ENCODE results near the gene HNMT.
"Not testable (repeated sequence)": the region's sequence is repeated elsewhere in the genome, so short reads cannot be mapped to it uniquely, and the experiment has no call there.

The HNMT gene

DNA sequence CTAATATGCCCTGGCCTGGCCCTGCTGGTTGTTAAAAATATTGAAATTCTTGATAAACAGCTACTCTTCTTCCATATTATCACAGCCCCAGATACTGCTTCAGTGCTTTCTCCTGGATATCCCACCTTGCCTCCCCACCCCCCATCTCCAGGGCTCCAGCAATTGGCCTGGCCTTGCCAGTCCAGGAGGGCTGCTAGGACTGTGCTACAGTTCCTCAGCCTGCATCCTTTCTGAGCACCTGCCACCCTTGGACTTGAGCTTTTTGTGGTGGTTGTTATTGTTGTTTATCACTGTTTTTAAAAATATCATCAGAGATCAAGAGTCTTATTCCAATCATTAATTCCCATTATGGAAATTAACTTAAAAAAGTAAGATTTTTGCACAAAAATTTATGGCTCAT lies 13.5 kb downstream of the HNMT start:
- DNase-seq, result no peak

DNA sequence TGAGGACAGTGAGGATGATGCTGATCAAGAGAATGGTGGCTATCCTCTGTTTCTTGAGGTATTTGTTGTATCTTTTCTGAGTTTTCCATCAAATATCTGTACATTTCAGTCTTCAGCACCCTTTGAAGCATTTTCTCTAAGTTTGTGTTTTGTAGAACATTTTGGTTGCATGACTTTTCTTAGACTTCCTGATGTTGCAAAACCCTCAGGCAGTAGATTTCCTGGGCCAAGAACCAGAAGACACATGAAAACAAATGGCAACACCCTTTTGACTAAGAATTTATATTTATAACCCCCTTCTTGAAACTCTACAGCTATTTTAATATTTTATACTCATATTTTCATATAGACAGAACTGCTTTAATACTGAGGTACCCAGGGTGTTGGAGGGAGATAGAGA lies 16.2 kb downstream of the HNMT start:
- DNase-seq, result no peak

DNA sequence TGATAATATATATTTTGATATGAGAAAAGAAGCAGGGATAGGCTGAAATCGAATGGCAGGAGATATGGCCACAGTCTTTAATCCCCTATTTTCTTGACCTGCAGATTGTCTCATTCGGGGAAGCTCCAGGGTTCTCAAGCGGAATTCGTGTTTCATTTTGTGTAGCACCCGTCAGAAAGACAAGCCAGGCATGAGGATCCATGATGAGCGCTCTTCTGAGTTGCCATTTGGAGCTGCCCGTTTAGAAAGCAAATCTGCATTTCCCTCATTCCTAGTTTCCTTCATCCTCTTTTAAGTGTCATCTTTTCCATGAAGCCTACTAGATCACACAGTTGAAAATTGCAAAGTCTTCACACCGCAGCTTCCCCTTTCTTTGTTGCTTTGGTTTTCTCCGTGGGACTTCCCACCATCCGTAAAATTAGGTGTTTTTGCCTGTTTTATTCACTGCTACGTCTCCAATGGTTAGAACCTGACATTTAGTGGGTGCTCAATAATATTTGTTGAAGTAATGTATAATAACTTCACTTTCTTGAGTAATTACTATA lies 16.9 kb downstream of the HNMT start:
- no peak for DNase-seq

DNA sequence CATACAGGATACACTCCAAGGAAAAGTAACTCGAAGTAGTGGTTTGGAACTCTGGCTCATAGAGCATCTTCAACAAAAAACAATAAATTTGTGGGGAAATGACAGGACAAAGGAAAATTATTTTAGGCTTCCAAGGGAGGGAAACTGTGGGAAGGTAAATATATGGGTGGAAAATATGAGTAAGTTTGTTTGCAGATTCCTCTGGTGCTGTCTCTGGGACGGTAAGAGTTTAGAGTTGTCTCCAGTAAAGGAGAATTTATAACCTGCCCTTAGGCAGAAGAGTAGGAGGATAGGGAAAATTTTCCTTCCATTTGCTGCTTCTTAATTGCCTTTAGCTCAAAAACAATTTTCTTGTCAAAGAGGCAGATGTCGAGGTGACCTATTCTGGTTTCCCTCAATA lies 19.3 kb downstream of the HNMT start:
- no peak for DNase-seq

DNA sequence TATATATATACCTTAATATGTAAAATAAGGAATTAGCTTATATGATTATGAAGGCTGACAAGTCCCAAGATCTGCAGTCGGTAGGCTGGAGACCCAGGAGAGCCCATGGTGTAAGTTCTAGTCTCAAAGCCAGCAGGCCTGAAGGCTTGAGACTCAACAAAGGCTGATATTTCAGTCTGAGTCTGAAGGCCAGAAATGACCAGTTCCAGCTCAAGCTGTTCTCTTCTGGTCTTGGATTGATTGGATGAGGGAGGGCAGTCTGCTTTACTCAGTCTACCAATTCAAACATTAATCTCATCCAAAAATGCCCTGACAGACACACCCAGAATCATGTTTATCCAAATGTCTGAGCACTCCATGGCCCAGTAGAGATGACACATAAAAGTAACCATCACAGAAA lies 22.0 kb downstream of the HNMT start:
- no peak for DNase-seq

DNA sequence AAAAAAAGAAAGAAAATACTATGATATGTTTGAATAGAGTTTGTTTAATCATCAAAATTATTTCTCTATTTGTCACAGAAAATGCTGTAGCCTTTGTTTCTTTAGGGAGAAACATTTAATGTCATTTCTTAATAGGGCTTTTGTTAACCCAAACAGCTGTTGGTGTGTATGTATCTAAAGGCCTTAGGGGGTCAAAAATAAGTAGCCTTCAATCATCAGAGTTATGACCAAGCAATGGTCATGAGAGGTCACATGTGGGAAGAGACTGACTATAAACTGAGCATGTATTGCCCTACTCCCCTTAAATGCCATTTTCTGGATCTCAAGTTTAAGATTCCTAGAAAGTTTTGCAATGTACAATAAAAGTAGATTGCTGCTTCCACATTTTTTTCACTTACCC lies 22.7 kb downstream of the HNMT start:
- DNase-seq, result no peak

DNA sequence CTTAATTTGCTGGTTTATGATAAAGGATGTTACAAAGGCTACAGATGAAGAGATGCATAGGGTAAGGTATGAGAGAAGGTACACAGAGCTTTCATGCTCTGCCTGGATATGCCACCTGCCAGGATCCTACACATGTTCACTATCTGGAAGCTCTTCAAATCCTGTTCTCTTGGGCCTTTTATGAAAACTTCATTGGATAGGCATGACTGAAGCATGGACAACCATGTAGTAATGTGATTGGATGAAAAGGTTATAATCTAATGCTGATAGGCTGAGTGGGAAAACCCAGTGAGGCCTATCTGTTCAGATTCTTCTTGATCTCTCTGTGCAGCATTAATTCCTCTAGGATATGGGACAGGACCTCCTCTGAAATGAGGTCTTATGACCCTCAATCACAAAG lies 26.8 kb downstream of the HNMT start:
- DNase-seq, result no peak

DNA sequence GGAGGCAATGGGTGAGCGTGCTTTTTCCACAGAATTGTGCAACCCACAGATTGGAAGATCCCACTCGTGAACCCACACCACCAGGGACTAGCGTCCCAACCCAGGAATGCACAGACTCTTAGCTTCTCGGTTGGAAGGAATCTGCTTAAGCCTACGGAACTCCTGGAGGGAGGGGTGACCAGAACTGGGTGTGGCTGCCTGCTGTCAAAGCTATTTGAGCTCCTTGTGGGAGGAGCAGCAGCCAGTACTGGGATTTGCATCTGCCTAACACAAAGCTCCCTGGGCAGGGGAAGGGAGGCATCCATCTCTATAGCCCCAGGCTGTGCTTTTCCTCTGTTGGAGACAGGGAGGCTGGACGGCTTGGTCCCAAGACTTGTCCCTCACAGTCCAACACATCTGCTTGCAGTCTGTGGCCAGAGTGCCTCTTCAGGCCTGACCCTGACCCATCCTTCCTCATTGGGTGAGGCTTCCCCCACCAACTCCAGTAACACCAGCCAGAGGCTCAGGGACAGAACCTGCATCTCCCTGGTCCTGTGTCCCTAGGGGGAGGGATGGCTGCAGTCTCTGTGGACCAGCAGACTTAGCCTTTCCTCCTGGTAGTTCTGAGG lies 27.9 kb downstream of the HNMT start:
- no peak for DNase-seq

DNA sequence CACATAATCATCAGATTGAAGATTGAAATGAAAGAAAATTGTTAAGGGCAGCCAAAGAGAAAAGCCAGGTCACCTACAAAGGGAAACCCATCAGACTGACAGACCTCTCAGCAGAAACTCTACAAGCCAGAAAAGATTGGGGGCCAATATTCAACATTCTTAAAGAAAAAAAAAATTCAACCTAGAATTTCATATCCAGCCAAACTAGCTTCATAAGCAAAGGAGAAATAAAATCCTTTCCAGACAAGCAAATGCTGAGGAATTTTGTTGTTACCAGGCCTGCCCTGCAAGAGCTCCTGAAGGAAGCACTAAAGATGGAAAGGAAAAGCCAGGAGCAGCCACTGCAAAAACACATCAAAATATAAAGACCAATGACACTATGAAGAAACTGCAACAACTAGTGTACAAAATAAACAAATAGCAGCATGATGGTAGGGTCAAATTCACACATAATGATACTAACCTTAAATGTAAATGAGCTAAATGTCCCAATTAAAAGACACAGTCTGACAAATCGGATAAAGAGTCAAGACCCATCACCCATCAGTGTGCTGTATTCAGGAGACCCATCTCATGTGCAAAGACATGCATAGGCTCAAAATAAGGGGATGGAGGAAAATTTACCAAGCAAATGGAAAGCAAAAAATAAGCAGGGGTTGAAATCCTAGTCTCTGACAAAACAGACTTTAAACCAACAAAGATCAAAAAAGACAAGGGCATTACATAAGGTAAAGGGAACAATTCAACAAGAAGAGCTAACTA lies 29.6 kb downstream of the HNMT start:
- DNase-seq, result not testable (repeated sequence)

DNA sequence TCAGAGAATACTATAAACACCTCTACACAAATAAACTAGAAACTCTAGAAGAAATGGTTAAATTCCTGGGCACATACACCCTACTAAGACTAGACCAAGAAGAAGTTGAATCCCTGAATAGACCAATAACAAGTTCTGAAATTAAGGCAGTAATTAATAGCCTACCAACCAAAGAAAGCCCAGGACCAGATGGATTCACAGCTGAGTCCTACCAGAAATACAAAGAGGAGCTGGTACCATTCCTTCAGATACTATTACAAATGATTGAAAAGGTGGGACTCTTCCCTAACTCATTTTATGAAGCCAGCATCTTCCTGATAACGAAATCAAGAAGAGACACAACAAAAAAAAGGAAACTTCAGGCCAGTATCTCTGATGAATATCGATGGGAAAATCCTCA lies 31.1 kb downstream of the HNMT start:
- not testable (repeated sequence) for DNase-seq

DNA sequence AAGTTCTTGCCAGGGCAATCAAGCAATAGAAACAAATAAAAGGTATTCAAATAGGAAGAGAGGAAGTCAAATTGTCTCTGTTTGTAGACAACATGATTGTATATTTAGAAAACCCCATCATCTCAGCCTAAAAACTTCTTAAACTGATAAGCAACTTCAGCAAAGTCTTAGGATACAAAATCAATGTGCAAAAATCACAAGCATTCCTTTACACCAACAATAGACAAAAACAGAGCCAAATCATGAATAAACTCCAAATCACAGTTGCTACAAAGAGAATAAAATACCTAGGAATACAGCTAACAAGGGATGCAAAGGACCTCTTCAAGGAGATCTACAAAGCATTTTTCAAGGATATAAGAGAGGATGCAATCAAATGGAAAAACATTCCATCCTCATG lies 31.9 kb downstream of the HNMT start:
- not testable (repeated sequence) for DNase-seq

DNA sequence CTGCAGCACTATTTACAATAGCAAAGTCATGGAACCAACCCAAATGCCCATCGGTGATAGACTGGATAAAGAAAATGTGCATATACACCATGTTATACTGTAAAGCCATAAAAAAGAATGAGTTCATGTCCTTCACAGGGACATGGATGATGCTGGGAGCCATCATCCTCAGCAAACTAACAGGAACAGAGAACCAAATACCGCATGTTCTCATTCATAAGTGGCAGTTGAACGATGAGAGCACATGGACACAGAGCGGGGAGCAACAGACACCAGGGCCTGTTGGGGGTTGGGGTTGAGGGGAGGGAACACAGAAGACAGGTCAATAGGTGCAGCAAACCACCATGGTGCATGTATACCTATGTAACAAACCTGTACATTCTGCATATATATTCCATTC lies 33.5 kb downstream of the HNMT start:
- no peak for DNase-seq

DNA sequence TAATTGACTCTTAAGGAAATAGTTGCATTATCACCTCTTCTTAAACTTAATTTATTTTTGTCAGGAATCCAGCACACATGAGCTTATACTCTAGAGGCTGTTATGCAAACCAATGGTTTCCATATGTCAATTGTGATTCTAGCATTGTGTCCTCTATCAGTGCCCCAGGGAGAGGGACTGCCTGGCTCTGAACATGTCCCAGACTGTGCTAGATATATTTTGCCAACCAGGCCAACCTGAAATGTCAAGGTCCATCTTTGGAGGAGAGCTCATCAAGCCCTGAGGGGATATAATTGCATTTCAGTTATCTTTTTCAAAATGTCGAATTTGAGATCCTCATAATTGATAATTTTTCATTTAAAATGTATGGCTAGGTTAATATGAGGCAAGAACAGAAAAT lies 34.2 kb downstream of the HNMT start:
- no peak for DNase-seq

DNA sequence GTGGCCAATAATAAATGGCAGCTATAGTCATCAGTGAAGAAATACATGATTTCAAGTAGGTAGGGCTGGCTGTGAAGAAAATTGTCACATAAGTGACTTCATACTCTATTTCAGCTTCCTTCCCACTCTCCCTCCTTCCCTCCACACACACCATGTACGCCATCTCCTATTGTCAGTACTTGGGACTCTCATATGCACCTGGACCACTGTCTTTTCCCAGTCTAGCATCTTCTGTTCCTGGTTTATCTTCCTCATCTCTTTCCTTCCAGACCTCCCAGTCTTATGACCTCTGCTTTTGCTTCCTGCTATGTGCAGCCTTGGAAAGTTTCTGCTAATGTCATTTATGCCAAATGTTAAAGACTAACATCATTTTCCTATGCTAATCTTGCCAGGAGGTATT lies 35.0 kb downstream of the HNMT start:
- no peak for DNase-seq

DNA sequence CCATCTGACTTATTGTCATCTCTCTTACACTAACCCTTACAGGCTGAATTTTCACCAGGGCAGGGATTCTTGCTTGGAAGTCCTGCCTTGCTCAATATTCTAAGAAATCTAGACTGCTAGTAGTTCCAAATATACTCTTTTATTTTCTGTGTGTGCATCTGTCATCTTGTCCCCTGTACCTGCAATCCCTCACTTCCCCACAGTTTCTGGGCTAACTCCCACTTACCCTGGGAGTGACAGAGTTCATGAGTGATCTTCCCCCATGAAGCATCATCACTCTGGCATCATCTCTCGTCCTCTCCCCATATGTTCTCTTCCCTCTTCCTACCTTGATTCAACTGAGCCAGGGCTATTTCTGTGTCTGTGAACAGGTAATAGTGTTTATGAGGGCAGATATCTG lies 35.7 kb downstream of the HNMT start:
- DNase-seq, result no peak

DNA sequence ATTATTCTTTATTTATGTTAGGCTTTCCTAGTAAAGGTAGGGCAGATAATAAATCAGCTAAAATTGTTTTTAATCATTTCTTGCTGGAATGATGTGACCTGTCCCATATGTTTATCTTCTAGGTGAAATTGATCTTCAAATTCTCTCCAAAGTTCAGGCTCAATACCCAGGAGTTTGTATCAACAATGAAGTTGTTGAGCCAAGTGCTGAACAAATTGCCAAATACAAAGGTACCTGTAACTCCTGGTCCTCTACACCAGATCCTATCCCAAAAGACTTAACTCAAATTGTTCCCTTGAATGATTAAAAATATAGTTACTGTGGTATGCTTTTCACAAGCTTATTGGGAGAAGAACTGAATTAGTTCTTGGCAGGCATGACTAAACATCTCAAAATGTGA lies 36.5 kb downstream of the HNMT start:
- no peak for DNase-seq

DNA sequence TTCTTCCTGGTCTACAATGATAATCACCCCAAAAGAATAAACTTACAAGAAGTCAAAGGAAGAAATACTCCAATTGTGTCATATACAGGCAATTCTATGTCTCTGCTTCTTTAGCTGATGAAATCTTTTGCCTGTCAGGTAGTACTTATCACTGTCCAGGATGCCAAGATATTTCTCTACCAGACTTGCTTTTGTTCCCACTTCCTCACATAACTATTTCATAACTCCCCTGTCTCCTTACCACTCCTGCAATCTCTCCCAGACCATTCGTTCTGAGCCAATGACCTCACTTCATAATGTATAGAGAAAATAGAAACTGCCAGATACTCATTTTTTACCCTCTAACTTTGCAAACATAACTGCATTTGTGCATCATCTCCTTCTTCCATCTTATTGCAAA lies 39.1 kb downstream of the HNMT start:
- DNase-seq, result no peak

DNA sequence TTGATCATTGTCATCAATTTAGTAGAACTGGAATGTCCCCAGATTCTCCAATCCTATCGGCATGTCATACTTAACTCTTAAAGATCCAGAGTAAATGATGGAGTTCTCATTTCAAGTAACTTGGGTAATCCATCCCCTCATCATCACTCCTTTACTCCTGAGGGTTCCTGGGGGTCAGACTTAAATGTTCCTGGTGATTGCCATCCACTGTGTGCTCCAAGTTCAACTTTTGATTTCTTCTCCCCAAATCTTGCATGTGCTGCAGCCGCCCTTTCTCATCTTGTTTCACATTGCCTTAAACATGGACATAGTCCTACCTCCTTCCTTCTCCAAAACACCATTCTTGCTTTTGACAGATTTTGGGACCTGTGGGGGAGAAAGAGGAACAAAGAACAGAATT lies 43.2 kb downstream of the HNMT start:
- DNase-seq, result no peak

DNA sequence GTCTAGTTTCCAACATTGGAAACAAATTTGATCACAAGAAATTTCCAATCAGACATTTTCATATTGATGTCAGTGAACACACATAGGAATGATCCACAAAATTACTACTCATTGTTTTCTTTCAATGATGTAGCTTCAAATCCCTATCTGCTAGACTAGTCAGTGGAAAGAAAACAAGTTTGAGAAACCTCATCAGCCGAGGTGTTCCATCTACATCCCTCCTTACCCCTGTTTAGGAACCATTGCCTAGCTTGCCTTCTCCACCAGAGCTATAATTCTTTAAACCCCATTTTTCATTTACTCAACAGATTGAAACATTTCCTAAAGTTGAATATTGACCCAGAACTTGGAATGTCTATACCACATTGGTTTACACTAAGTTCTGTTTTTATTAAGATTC lies 45.3 kb downstream of the HNMT start:
- no peak for DNase-seq

DNA sequence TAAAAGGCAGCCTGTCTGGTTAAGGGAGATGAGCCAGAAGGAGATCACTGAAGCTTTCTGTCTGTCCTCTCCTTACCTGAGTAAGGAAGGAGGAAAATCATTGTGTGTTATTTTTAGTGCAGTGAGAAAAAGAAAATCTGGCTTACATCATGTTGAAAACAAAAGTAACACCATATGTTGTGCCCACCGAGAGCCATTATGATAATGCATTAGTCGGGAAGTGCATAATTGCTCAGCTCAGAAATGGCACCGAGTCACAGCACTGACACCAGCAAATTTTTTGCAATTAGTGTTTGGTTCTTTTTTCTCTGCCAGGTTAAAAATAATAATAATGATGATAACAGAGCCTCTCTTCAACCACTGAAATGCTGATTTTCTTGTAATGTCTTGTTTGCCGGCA lies 46.6 kb downstream of the HNMT start:
- no peak for DNase-seq

DNA sequence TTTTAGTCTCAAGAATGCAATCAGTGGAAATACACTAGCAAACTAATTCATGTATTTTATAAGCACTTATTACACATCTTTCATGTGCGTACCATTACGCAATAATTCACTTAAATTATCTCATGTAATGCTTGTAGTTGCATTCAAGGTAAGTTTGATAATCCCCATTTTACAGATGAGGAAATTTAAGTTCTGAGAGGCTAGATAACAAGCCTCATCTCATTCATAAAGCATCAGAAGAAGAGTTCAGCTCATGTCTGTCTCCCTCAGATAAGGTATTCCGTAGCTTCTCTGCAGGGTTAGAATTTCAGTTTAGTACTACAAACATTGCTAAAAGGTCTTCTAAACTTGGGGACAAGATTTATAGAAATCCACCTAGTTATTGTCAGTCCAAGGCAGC lies 47.8 kb downstream of the HNMT start:
- no peak for DNase-seq

DNA sequence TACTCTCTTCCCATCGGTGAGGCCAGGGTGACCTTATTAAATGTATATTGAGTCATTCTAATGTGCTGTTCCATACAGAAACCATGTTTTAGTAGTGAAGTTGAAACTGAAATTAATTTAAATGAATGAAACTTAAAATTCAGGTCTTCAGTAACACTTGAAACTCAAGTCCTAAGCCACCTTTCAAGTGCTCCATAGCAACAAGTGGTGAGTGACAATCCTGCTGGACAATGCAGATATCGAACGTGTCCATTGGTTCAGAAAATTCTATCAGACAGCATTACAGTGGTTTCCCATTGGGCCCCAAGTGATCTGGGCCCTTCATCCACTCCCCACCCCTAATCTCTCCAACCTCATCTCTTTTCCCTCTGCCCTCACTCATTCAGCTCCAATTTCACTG lies 48.7 kb downstream of the HNMT start:
- DNase-seq, result no peak

DNA sequence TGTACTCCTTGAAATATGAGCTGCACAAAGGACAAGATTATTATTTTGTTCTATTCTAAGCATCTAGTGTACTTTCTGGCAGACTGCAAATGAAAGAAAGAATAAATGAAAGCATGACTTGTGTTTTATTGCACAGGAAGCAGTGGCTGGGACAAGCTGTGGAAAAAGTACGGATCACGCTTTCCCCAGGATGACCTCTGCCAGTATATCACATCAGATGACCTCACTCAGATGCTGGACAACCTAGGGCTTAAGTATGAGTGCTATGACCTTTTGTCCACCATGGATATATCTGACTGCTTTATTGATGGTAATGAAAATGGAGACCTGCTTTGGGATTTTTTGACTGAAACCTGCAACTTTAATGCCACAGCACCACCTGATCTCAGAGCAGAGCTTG lies 49.4 kb downstream of the HNMT start:
- no peak for DNase-seq

DNA sequence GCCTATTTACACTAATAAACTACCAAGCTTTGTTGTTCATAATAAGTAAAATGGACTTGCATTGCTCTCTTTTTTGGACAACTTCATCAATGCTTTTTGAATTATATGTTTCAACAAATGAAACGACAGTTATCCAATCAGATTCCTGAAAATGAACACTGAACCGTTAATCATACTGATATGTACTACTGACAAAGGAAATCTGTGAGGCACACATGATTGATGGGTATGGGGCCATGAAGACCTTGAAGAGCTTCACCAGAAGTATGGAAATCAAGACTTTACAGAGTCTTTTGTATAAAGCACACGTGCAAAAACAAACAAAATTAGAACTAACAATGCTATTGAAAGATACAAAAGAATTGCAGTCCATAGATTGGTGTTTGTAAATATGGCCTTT lies 51.2 kb downstream of the HNMT start:
- no peak for DNase-seq

Measured in SHP77 (cell line).